ENCODE data around the gene CDADC1.

- TF ChIP-seq SMAD9 (CRISPR knock-in tag; IDR thresholded peaks at IDR 0.05) (no peak), ZNF512B (CRISPR knock-in tag; IDR thresholded peaks at IDR 0.05; ENCODE audit: borderline replicate concordance) (no peak), GFI1 (CRISPR knock-in tag; IDR thresholded peaks at IDR 0.05; ENCODE audit: borderline replicate concordance) (no peak), EZH2 (conservative IDR thresholded peaks at IDR 0.05; ENCODE audit: low read depth, low read length) (no peak), ZNF574 (CRISPR knock-in tag; IDR thresholded peaks at IDR 0.05) (no peak)
These were observed 66.7 kb downstream of the CDADC1 start for GRCh38 chr13:49314344-49314882.

Measured in HepG2 (cell line).